H9 (cell line): Measurements from ENCODE around the gene ARID2. TPM values are rescaled to one million over a fixed set of nuclear protein-coding genes. Genes with fewer than 3 reads are reported as not detected.

Experiments used
- DNase-seq: peaks from one replicate; pipeline ENCODE4 v3.0.0-alpha.2; 2017
- H2AFZ ChIP-seq: one replicate; pipeline ENCODE4 v1.6.1; 2013; ENCODE audit warnings: mild to moderate bottlenecking, low read length, control low read depth, moderate library complexity
- H2AK5ac ChIP-seq: 2 replicates; pipeline ENCODE4 v1.6.1; 2013; ENCODE audit warnings: low read length, control low read depth, mixed read lengths; ENCODE audit not compliant: insufficient read length
- H2BK120ac ChIP-seq: one replicate; pipeline ENCODE4 v1.6.1; 2013; ENCODE audit warnings: low read depth, mild to moderate bottlenecking, low read length, control low read depth, inconsistent platforms; ENCODE audit not compliant: poor library complexity, severe bottlenecking
- H2BK12ac ChIP-seq: 2 replicates; pipeline ENCODE4 v1.6.1; 2013; ENCODE audit warnings: low read length, control low read depth, mixed read lengths, low read depth; ENCODE audit not compliant: insufficient read length
- H2BK15ac ChIP-seq: 2 replicates; pipeline ENCODE4 v1.6.1; 2013; ENCODE audit warnings: low read depth, low read length, control low read depth
- H2BK20ac ChIP-seq: one replicate; pipeline ENCODE4 v1.6.1; 2013; ENCODE audit warnings: low read depth, mild to moderate bottlenecking, low read length, control low read depth, inconsistent platforms; ENCODE audit not compliant: poor library complexity, severe bottlenecking
- H2BK5ac ChIP-seq: 2 replicates; pipeline ENCODE4 v1.6.1; 2013; ENCODE audit warnings: low read length, control low read depth, mixed read lengths; ENCODE audit not compliant: insufficient read length
- H3K14ac ChIP-seq: 2 replicates; pipeline ENCODE4 v1.6.1; 2013; ENCODE audit warnings: low read length, control low read depth; ENCODE audit not compliant: insufficient read depth
- H3K18ac ChIP-seq: 2 replicates; pipeline ENCODE4 v1.6.1; 2013; ENCODE audit warnings: low read depth, mild to moderate bottlenecking, mixed read lengths, low read length, control low read depth; ENCODE audit not compliant: insufficient read length
- H3K23ac ChIP-seq: 2 replicates; pipeline ENCODE4 v1.6.1; 2013; ENCODE audit warnings: low read length, control low read depth, mixed read lengths, low read depth; ENCODE audit not compliant: insufficient read length
- H3K23me2 ChIP-seq: 2 replicates; pipeline ENCODE4 v1.6.1; 2013; ENCODE audit warnings: low read depth, mild to moderate bottlenecking, mixed read lengths, low read length, control low read depth; ENCODE audit not compliant: insufficient read length, poor library complexity, severe bottlenecking
- H3K27ac ChIP-seq: 2 replicates; pipeline ENCODE4 v1.5.1; 2013; ENCODE audit warnings: low read length, control low read depth, mixed read lengths, low read depth; ENCODE audit not compliant: insufficient read length
- H3K27me3 ChIP-seq: 2 replicates; pipeline ENCODE4 v1.6.1; 2013; ENCODE audit warnings: low read length, control low read depth, inconsistent platforms; ENCODE audit not compliant: insufficient read depth
- H3K4ac ChIP-seq: 2 replicates; pipeline ENCODE4 v1.6.1; 2013; ENCODE audit warnings: low read depth, mild to moderate bottlenecking, control low read depth, inconsistent platforms, low read length, moderate library complexity
- H3K4me1 ChIP-seq: 2 replicates; pipeline ENCODE4 v1.6.1; 2013; ENCODE audit warnings: low read length, control low read depth, inconsistent platforms; ENCODE audit not compliant: insufficient read depth
- H3K4me2 ChIP-seq: 2 replicates; pipeline ENCODE4 v1.6.1; 2013; ENCODE audit warnings: low read length, control low read depth, mixed read lengths; ENCODE audit not compliant: insufficient read length, insufficient read depth
- H3K56ac ChIP-seq: 2 replicates; pipeline ENCODE4 v1.6.1; 2013; ENCODE audit warnings: low read depth, mild to moderate bottlenecking, mixed read lengths, low read length, control low read depth; ENCODE audit not compliant: insufficient read length
- H3K79me1 ChIP-seq: 2 replicates; pipeline ENCODE4 v1.6.1; 2013; ENCODE audit warnings: low read depth, mild to moderate bottlenecking, moderate library complexity, low read length, control low read depth, inconsistent platforms; ENCODE audit not compliant: insufficient read depth, poor library complexity, severe bottlenecking
- H3K79me2 ChIP-seq: 2 replicates; pipeline ENCODE4 v1.6.1; 2013; ENCODE audit warnings: low read length, control low read depth, inconsistent platforms; ENCODE audit not compliant: insufficient read depth
- H3K9ac ChIP-seq: 2 replicates; pipeline ENCODE4 v1.6.1; 2013; ENCODE audit warnings: low read length, control low read depth, mixed read lengths; ENCODE audit not compliant: insufficient read length; ENCODE audit errors: extremely low read depth
- H3K9me3 ChIP-seq: one replicate; pipeline ENCODE4 v1.6.1; 2013; ENCODE audit warnings: low read depth, low read length, inconsistent platforms; ENCODE audit not compliant: control insufficient read depth
- H3T11ph ChIP-seq: one replicate; pipeline ENCODE4 v1.6.1; 2013; ENCODE audit warnings: mild to moderate bottlenecking, low read length, control low read depth, inconsistent platforms
- H4K20me1 ChIP-seq: one replicate; pipeline ENCODE4 v1.6.1; 2013; ENCODE audit not compliant: control insufficient read depth, insufficient read length, insufficient read depth
- H4K5ac ChIP-seq: 2 replicates; pipeline ENCODE4 v1.6.1; 2013; ENCODE audit warnings: low read depth, mild to moderate bottlenecking, mixed read lengths, low read length, control low read depth; ENCODE audit not compliant: insufficient read length
- H4K8ac ChIP-seq: replicated peaks from 2 replicates; pipeline ENCODE4 v1.6.1; 2013; ENCODE audit warnings: low read length, control low read depth, mixed read lengths, low read depth; ENCODE audit not compliant: insufficient read length
- H4K91ac ChIP-seq: 2 replicates; pipeline ENCODE4 v1.6.1; 2013; ENCODE audit warnings: low read depth, mild to moderate bottlenecking, moderate library complexity, mixed read lengths, low read length, control low read depth; ENCODE audit not compliant: insufficient read length
- H3K27ac Mint-ChIP-seq, 3 experiments: 2 replicates in 2 of 3; 3 replicates in 1 of 3; pipeline ENCODE4 v1.8.0; 2020 to 2021; ENCODE audit warnings: mixed read lengths in 3 of 3, mild to moderate bottlenecking in 1 of 3, moderate library complexity in 1 of 3
- H3K27me3 Mint-ChIP-seq: 2 replicates; pipeline ENCODE4 v1.8.0; 2021; ENCODE audit warnings: low read depth, mild to moderate bottlenecking, moderate library complexity, mixed read lengths
- H3K36me3 Mint-ChIP-seq, 3 experiments: 2 replicates in 2 of 3; 3 replicates in 1 of 3; pipeline ENCODE4 v1.8.0; 2020 to 2021; ENCODE audit warnings: low read depth in 3 of 3, mixed read lengths in 3 of 3; ENCODE audit not compliant: insufficient read depth in 1 of 3
- H3K4me1 Mint-ChIP-seq, 2 experiments: 2 replicates each; pipeline ENCODE4 v1.8.0; 2020; ENCODE audit warnings: mixed read lengths in 2 of 2
- H3K4me3 Mint-ChIP-seq, 2 experiments: 2 replicates in 1 of 2; 3 replicates in 1 of 2; pipeline ENCODE4 v1.8.0; 2020 to 2021; ENCODE audit warnings: mild to moderate bottlenecking in 2 of 2, mixed read lengths in 2 of 2, moderate library complexity in 1 of 2
- H3K9me3 Mint-ChIP-seq, 2 experiments: 2 replicates in 1 of 2; 3 replicates in 1 of 2; pipeline ENCODE4 v1.8.0; 2020; ENCODE audit warnings: mild to moderate bottlenecking in 2 of 2, mixed read lengths in 2 of 2, moderate library complexity in 1 of 2
- CTCF ChIP-seq: fragments of 200-600 bp; sonication (generic); conservative IDR thresholded peaks from 3 replicates; pipeline ENCODE4 v1.8.0; 2021; ENCODE audit warnings: antibody characterized with exemption, mild to moderate bottlenecking
- WGBS: extraction: QIAGEN DNeasy Blood & Tissue Kit; methylation state at CpG from one replicate; pipeline ENCODE4 v1.1.7; 2013; ENCODE audit warnings: missing lambda C conversion rate, low lambda C conversion rate, mixed read lengths; ENCODE audit not compliant: insufficient read length; ENCODE audit errors: extremely low coverage; 5-methylcytosine and 5-hydroxymethylcytosine counted together
- total RNA-seq: library from RNA; stranded (reverse); gene quantifications from 2 replicates; pipeline ENCODE4 v1.2.1, GENCODE V29; 2021

Gene ARID2
- total RNA-seq, 1 experiment from 2014 or later = 63.8 TPM

GRCh38 chr12:45774508-45775162, 45.1 kb downstream of the ARID2 start:
- no peak overlapping the region for H2BK5ac ChIP-seq
- H3K9ac ChIP-seq = no peak overlapping the region
- H3T11ph ChIP-seq = no peak overlapping the region
- no peaks in the 10 kb centered on the region for H3K27me3 ChIP-seq
- no peak overlapping the region for H4K91ac ChIP-seq
- no peak overlapping the region for H3K27ac ChIP-seq
- H2AFZ ChIP-seq = no peak overlapping the region
- WGBS = no CpG with 5 or more reads among the region's 5 CpGs
- no peaks in the 10 kb centered on the region for H3K27me3 Mint-ChIP-seq
- H3K23me2 ChIP-seq = no peaks in the 10 kb centered on the region
- peak overlapping the region in 1 of 3 experiments; percentile 77; a peak in 3 of 7 replicates for H3K27ac Mint-ChIP-seq
- no peak overlapping the region for H3K14ac ChIP-seq
- TF ChIP-seq CTCF = no peak
- no peak overlapping the region for H3K4me2 ChIP-seq
- no peaks in the 10 kb centered on the region for H3K4me1 ChIP-seq
- H2BK120ac ChIP-seq = no peak overlapping the region
- no peak overlapping the region for H4K5ac ChIP-seq
- no peak overlapping the region for H3K4me3 Mint-ChIP-seq
- no peak overlapping the region for H3K23ac ChIP-seq
- H3K4ac ChIP-seq = no peak overlapping the region
- peaks cover 2 to 3% (median 2%) of the 10 kb centered on the region in 3 experiments; a peak in 6 of 7 replicates for H3K36me3 Mint-ChIP-seq
- no peak overlapping the region for H2BK12ac ChIP-seq
- DNase-seq = no peak
- peaks cover 3% of the 10 kb centered on the region; the same call in 1 of the 2 replicates for H3K79me2 ChIP-seq
- H3K56ac ChIP-seq = no peak overlapping the region
- no peaks in the 10 kb centered on the region for H3K9me3 ChIP-seq
- no peaks in the 10 kb centered on the region for H4K20me1 ChIP-seq
- H3K4me1 Mint-ChIP-seq = peaks cover 33% of the 10 kb centered on the region in 2 experiments
- no peak overlapping the region for H2BK15ac ChIP-seq
- H2AK5ac ChIP-seq = no peak overlapping the region
- no peak overlapping the region for H3K18ac ChIP-seq
- H2BK20ac ChIP-seq = no peak overlapping the region
- no peaks in the 10 kb centered on the region for H3K79me1 ChIP-seq
- H3K9me3 Mint-ChIP-seq = no peaks in the 10 kb centered on the region; a peak in 1 of 5 replicates
- H4K8ac ChIP-seq = no peak overlapping the region
